GM12874 (cell line): ENCODE results near the gene FAM228A.

Experiments used
- TF ChIP-seq, protein P1 (sequence below): IDR thresholded peaks from 2 replicates; pipeline ENCODE4 v1.5.1; 2011; ENCODE audit warnings: low read depth, mild to moderate bottlenecking, control low read depth, low read length, moderate library complexity; ENCODE audit not compliant: insufficient read depth

Gene FAM228A

DNA sequence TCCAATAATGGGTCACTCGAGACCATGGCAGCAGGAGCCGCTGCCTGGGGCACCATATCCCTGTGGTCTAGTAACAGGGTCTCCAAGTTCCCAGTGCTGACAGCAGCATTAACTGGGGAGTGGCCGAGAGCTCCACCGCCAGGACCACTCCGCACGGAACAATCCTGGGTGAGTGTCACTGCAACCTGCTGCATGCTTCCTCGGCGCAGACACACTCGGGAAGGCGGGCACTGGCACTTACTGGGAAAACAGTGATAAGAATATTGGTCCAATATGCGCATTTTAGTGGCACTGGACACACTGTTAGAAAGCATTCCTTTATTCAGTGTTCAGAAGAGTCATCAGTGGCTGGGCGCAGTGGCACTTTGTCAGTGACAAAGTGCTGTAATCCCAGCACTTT, 29.7 kb downstream of the FAM228A start:
- TF ChIP-seq, protein P1, sequence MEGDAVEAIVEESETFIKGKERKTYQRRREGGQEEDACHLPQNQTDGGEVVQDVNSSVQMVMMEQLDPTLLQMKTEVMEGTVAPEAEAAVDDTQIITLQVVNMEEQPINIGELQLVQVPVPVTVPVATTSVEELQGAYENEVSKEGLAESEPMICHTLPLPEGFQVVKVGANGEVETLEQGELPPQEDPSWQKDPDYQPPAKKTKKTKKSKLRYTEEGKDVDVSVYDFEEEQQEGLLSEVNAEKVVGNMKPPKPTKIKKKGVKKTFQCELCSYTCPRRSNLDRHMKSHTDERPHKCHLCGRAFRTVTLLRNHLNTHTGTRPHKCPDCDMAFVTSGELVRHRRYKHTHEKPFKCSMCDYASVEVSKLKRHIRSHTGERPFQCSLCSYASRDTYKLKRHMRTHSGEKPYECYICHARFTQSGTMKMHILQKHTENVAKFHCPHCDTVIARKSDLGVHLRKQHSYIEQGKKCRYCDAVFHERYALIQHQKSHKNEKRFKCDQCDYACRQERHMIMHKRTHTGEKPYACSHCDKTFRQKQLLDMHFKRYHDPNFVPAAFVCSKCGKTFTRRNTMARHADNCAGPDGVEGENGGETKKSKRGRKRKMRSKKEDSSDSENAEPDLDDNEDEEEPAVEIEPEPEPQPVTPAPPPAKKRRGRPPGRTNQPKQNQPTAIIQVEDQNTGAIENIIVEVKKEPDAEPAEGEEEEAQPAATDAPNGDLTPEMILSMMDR: no peak

DNA sequence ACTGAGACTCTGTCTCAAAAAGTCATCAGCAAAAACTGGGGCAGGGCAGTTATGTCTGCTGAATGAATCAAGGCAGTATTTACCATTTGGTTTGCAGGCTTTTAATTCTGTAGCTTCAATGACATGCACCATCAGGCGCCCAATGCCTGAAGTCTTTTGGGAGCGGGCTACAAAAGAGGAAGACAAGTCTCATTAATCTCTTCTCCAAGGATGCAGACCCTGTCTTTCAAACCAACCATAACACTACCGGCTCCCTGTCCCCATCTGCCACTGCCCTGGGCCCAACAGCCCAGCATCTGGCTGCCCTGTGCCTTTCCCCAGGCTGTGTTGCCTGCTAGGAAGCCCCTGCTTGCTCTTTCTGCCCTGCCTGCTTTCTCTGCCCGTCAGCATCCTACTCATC, 30.3 kb downstream of the FAM228A start:
- TF ChIP-seq, protein P1: no peak

DNA sequence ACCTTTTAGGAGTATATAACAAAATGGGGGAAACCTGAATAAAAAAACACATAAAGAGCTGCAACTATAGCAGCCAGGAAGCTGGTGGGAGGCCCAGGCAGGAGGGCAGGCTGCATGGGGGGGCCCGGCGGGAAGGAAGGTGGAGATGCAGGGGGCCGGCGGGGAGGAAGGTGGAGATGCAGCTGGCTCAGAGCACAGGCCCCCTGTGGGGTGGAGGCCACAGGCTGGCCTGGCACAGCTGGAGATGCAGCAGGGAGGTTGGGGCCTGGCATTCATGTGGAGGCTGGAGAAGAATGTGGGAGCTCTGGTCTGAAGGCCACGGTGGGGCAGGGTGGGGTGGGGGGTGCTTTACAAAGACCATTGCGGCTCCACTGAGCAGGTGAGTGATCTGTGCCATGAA, 31.4 kb downstream of the FAM228A start:
- TF ChIP-seq, protein P1: no peak

DNA sequence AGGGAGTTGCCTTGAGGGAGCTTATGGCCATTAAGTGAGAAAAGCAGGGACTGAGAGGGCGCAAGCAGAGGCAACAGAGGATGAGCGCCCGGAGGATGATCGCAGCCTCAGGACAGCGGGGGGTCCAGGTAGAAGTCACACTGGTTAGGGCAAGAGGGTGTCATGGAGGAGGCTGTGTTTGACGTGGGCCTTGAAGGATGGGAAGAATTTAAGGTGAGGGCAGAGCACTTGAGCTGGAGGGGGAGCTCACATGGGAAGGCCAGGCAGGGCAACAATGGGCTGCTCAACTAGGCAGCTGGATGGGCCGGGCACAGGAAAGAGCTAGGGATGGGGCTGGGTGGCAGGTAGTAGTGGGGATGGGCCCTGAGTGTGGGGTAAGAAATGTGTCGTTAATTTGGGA, 31.9 kb downstream of the FAM228A start:
- TF ChIP-seq, protein P1: no peak

DNA sequence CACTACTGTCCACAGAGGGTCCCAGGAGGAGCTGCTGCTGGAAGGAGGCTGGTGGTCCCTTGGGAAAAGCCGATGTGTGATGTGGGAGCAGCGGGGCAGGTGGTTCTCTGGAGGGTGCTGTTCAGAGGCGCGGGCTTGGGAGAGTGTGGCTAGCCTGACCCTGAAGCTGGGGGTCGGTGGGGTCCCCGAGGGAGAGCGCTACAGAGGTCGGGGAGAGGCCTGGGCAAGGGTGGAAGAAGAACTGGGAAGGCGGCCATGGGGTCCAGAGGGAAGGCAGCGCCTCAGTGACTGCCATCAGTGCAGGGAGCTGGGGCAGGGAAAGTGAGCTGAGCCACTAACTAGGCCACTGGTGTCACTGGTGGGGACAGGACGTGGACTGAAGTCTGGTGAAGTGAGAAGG, 32.5 kb downstream of the FAM228A start:
- TF ChIP-seq, protein P1: no peak

DNA sequence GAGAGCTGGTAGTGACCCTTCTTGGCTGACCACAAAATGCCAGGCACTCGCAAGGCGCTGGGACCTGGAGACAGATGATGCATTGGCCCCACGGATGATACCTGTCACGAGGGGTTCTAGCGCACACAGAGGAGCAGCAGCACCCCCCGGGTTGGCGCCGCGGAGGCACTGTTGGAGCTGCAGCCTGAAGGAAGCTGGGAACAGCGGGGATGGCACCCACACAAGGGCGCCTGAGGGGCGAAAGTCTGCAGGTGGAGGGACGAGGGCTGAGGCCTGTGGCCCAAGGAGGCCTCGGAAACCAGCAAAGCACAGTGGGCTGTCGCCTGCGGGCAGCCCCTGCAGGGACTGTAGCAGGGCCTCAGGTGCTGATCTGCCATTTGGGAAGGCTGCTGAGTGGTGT, 33.6 kb downstream of the FAM228A start:
- TF ChIP-seq, protein P1: no peak

DNA sequence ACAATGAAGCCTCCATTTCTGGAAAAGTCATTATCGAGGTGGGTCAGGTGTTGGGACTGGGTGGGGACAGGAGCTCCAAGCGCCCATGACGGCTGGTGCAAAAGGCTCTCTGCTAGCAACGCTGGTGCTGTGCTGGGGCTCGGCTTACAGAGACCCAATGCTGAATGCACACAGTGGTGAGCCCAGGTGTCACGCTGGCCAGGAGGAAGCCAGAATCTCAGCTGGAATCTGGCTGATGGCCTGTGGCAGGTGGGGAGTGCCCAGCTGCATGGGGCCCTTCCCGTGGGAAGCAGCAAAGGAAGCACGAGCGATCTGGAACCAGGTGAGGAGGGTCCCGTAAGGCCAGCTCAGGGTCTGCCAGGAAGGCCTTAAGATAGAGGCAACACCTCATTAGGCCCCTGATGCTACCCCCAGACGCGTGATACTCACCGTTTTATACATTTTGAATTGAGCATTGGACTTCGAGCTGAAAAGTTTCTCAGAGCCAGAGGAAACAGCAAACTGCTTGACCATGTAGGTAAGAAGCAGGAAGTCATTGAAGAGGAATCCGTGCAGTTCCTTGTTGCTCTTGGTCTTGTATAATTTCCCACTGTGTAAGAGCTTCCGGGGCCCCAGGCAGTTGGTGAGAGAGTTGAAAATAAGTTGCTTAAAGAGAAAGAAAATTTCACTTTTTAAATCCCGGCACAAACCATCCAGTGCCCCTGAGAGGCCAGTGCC, 34.7 kb downstream of the FAM228A start:
- TF ChIP-seq, protein P1: no peak
